Measurements from ENCODE around the gene ACTA1.
"Not testable (repeated sequence)": the region's sequence is repeated elsewhere in the genome, so short reads cannot be mapped to it uniquely, and the experiment has no call there.

Gene ACTA1

DNA sequence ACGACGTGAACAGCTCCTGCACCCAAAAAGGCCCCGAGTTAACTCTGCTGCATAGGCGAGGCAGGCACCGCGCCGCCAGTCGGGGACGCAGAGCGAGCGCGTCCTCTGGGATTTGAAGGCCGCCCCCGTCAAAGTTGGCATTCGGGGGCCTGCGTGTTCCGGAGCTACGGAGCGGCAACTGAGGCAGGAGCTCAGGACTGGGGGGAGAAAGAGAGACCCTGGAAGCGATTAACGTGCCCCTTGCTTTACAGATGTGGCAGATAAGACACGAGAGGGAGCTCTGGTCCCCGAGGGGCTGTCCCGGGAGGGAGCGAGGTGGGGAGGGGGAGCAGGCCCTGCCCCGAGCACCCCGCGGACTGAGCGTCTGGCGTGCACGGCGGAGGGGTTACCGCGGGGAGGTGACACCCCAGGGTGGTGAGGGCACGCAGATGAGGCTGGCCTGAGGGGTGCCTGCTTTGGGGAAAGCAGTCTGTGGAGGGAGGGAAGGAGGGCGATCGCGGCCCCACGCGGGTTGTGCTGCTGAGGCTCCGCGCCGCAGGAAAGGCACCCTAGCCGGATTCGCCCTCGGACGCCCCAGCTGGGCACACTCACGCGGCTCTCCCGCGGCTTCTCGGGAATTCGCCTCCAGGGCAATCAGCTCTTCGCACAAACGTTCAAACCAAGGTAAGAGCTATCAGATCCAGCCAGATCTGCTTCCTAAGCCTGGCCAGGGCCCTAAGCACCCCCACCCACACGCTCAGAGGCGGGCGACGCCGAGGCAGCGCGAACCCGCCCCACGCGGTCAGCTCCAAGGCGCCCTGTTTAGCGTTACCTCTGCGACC lies 26.5 kb downstream of the ACTA1 start:
- no peak for DNase-seq

DNA sequence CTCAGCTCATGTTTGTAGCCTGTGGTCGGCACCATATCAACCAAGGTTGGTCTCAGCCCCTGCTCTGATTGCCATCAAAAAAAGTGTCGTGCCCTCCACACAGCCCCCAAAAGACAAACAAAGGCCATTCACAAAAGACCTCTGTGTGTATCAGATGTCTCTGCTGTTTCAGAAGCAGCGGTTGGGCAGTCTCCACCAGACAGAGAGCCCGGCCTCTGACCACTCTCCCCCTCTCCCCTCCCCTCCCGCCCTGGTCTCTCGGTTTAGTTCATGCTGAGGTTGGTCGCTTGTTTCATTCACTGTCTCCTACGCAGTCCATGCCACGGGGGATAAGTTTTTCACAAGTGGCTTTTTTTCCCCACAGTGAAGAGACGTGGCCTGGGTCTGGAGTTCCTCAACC lies 27.1 kb downstream of the ACTA1 start:
- DNase-seq: no peak

DNA sequence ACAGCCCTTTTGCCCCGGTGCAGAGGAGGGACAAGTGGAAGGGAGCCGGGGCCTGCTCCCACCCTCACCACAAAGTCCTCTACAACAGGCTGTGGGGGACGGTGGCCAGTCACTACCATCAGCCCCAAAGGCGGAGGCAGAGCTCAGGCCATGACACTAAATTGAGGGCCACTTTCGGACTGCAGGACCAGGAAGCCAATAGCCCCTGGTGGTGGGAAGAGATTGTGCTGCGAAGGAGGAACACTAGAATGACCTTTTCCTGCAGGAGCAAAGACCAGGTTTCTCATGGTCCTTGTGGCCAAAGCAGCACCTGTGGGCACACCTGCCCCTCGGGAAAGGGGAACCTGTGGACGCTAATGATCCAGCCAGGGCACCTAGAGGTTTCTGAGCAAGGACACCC lies 30.3 kb downstream of the ACTA1 start:
- no peak for DNase-seq

DNA sequence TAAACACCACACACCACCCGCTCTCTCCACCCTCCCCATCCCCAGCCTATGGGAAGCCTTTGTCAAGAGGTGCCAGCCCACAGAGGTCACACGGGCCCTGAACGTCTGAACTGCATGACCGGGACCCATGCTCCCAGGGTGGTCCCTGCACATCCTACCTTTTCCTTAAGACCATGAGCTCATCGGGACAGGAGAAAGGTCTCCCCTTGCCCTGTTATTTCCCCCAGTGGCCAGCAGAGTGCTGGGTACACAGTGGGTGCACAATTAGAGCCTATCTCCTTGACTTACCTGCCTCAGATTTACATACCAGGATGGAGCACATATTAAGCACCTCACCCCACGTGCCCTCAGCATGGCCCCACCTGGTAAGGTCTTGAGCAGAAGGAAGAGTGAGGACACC lies 30.9 kb downstream of the ACTA1 start:
- no peak for DNase-seq

DNA sequence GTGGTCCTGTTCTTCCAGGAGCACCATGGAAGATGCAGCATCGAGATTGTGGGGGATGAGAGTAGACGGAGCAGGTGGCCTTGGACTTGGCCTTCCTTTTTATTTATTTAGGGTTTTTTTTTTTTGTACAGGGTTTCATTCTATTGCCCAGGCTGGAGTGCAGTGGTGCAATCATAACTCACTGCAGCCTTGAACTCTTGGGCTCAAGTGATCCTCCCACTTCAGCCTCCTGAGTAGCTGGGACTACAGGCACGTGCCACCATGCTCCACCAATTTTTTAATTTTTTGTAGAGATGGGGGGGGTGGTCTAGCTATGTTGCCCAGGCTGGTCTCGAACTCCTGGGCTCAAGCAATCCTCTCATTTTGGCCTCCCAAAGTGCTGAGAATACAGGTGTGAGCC lies 31.6 kb downstream of the ACTA1 start:
- not testable (repeated sequence) for DNase-seq

DNA sequence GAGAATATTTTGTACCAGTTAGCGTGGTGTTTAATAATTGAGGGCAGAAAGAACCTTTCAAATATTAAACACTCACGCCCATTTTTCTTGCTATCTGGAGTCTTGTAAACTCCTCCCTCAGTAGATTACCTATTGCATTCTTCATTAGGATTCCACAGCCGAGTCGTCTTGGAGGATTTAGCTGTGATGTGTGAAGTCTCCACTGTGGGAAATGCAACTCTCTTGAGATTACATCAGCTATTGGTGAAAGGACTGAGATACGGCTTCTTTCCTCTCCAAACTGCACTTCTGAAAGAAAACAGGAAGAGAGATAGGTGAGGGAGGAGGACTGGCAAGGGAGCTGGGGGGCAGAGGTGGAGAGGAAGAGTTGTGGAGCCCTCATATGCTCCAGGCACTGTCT lies 36.1 kb downstream of the ACTA1 start:
- no peak for DNase-seq

DNA sequence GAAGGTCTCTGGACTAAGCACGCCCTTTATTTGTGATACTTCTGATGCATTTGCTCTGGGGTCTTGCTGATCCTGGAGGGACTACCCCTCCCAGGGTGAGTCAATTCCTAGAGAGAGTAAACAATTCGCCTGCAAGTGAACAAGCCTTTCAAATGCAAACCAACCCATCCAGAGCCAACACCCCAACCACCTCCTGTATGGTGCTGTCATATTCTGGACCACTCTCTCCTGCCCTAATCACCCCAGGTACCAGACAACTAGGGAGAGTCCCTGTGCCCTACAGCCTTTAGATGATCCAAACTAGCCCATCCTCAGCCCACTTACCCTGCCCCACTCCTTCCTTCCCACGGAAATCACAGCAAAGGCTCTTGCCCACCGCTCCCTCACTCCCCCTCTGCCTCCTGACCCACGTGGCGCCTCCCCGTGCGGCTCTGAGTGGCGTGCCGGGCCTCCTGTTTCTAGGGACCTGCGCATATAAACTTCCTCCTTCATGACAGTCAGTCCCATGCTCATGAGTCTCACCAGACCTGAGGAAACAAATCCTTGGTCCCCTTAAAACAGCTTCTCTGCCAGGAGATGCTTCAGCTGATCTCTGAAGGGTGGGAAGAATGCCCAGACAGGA lies 37.2 kb downstream of the ACTA1 start:
- DNase-seq: no peak

DNA sequence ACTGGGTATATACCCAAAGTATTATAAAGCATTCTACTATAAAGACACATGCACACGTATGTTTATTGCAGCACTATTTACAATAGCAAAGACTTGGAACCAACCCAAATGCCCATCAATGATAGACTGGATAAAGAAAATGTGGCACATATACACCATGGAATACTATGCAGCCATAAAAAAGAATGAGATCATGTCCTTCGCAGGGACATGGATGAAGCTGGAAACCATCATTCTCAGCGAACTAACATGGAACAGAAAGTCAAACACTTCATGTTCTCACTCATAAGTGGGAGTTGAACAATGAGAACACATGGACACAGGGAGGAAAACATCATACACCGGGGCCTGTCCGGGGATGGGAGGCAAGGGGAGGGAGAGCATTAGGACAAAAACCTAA lies 39.4 kb downstream of the ACTA1 start:
- not testable (repeated sequence) for DNase-seq

DNA sequence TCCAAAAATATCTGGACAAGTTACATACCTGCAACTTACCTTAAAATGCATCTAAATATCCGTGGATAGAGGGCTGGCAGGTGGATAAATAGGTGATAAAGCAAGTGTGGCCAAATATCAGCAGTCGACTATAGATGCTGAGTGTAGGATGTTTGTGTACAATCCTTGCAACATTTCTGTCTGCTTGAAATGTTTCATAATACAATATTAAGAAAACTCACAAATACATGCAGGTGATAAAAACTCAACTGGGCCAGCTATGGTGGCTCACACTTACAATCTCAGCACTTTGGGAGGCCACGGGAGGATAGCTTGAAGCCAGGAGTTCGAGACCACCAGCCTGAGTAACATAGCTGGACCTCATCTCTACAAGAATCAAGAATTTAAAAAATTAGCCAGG lies 41.0 kb downstream of the ACTA1 start:
- DNase-seq: no peak

DNA sequence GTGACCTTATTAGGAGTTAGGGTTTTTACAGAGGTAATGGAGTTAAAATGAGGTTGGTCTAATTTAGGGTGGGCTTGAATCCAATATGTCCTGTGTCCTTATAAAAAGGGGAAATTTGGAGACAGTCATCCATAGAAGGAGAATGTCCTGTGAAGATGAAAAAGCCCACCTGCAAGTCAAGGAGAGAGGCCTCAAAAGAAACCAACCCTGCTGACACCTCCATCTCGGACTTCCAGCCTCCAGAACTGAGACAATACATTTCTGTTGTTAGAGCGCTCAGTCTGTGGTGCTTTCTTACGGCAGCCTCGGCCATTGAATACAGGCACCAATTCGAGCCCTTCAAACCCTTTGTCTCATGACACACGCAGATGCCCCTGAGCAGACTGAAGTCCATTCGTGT lies 43.8 kb downstream of the ACTA1 start:
- no peak for DNase-seq

DNA sequence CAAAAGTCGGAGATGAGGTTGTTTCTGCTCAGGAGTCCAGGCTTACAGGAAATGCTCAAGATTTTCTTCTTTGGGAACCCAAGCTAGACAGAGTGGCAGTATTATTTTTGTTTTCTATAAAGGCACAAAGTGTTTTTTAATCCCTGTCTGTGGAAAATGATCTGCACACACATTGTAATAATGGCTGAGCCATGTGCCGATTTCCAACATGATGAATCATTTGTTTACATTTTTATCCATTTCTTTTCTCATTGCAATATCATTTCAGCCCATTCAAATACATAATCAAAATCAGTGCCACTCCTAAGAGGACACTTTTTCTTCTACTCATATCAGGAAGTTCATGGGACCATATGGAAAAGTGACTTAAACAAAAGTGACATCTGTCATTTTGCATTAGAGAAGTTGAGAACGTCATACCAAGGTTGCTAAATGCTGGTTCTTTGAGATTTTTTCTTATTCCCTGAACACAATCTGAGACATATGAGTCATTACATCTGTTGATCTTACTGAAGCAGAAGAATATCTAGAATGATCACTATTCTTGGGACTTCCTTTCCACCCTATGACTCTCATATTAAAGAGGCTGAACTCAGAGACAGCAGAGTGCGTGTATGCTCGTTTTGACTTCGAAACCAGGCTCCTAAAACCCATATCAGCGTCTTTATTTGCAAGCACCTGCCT lies 44.9 kb downstream of the ACTA1 start:
- DNase-seq: no peak

DNA sequence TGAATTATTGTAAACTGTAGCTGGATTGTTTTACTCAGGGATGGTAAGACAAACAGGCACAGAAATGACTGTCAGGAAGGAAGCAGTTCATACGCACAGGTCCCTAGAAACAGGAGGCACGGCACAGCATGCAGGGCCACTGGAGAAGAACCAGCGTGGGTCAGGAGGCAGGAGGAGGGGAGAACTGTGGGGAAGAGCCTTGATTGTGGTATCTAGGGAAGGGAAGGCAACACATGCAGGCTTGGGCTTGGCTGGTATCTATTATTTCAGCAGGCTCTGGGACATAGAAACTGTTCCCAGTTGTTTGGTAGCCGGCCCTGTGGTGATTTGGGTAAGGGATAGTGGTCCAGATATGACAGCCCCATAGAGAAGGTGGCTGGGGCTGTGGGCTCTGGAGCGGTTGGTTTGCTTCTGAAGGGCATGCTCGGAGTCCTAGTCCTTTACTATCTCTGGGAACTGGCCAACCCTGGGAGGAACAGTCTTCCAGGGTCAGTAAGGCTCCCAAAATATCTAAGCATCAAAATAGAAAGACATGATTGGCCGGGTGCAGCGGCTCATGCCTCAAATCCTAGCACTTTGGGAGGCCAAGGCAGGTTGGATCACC lies 47.9 kb downstream of the ACTA1 start:
- DNase-seq: no peak

DNA sequence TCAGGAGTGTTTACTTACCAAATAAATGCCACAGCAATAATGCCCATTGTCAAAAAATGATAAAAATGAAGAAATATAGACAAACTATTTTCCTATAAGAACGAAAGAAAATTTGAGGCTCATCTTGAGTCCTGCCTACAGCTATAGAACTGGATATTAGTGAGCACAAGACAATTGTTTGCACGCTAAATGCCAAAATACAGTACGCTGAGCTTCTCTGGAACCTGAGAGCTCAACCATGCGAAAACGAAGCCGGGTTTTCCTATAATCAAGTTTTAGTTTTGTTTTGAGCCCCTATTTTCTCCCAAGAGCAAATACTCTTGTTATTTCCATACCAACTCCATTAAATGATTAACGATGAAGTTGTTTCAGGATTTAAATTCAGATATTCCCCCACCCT lies 49.1 kb downstream of the ACTA1 start:
- no peak for DNase-seq

DNA sequence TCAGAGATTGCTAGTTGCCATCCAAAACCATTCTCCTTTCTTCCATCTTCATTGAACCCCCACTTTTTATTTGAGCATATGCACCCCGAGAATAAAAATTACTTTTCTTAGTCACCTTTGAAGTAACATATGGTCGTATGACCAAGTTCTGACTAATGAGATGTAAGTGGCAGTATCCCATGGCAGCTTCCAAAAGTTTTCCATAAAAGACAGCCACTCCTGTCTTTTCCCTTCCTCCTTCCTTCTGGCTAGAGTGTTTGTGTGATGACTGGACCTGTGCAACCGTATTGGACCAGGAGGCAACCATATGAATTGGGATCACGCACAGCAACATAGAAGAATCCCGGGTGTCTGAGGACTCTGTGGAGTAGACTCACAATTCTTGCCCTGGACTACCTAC lies 49.9 kb downstream of the ACTA1 start:
- no peak for DNase-seq

DNA sequence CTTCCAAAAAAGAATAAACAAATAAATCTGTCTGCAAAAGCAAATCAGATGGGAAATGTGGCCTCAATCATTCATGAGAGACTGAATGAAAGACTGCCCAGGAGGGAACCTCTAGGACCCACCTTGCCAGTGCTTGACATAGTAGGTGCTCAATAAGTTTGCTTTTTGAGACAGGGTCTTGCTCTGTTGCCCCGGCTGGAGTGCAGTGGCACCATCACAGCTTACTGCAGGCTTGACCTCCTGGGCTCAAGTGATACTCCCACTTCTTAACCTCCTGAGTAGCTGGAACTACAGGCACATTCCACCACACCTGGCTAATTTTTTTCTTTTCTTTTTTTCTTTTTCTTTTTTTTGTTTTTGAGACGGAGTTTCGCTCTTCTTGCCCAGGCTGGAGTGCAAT lies 50.7 kb downstream of the ACTA1 start:
- no peak for DNase-seq

Measured in stimulated activated CD4-positive, alpha-beta T cell treated with anti-CD3 and anti-CD28 coated beads, Interleukin-4, amount 100 ng/mL, for 1 hour (primary cell).